Measurements from ENCODE around the gene CLSTN1. TPM values are rescaled to one million over a fixed set of nuclear protein-coding genes. Genes with fewer than 3 reads are reported as not detected.

Gene CLSTN1
- total and polyA plus RNA-seq, 10 of the 15 experiments (the other 5 are each of a cell fraction or from before 2014, with no cell fraction given), result 2.7 to 64.4 (median 23.2) TPM

DNA sequence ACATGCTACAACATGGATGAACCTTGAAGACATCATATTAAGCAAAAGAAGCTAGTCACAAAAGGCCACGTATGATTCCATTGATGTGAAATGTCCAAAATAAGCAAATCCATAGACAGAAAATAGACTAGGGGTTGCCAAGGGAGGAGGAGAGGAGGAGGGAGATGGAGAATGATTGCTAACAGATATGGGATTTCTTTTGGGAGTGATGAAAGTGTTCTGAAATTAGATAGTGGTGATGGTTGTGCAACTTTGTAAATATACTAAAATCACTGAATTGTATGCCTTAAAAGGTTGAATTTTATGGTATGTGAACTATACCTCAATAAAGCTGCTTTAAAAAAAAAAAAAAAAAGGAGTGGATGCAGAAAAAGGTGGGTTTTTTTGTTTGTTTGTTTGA is 7.6 kb downstream of the CLSTN1 start (continued):
- TF ChIP-seq SIX5 (IDR thresholded peaks at IDR 0.05; ENCODE audit: low read depth, low read length, severe bottlenecking) (no peak), NFYB (IDR thresholded peaks at IDR 0.05; ENCODE audit: insufficient read depth, low read depth, low read length) (no peak)

DNA sequence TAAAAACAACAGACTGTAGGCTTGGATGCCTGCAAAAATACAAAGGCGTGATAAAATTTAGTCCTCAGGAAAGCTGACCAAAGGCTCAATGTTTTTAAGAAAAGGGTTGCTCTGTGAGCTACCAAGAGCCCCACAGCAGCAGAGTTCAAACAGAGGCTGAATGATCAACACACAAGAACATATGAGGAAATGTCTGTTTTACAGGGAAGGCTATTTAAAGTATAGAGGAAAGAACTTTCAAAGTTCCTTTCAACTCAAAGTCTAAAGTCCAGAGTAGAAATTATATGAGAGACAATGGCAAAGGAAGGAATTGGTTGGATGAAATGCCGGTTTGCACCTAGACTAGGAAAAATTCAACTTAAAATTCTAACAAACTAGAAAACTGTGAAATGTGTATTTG is 8.6 kb downstream of the CLSTN1 start:
- peaks cover 5% of the 10 kb centered on the region for H3K4me1 ChIP-seq (ENCODE audit: control insufficient read depth, insufficient read depth, low read length)
- ChIA-PET SMC1A (ENCODE audit: uncharacterized antibody, unreplicated experiment) (interaction anchor here (1.1 to 1.5 kb wide), 2 partner anchors 9 to 12 kb away, joined by 3 read pairs; no protein-coding TSS in a partner anchor), RAD21 (ENCODE audit: unreplicated experiment) (no interaction called here), POLR2A (interaction anchor here (1.4 kb wide), 1 partner anchor 10 kb away, joined by 3 read pairs; no protein-coding TSS in a partner anchor), CTCF (interaction anchor here (1.4 kb wide), 1 partner anchor 31 kb away, joined by 4 read pairs; no protein-coding TSS in a partner anchor)
- peaks cover 61% of the 10 kb centered on the region for H3K79me2 ChIP-seq (ENCODE audit: control insufficient read depth, insufficient read depth, low read length)
- H2AFZ ChIP-seq (ENCODE audit: control insufficient read depth, low read depth, low read length), result no peak overlapping the region
- H3K4me3 ChIP-seq, result no peak overlapping the region
- TF ChIP-seq BMI1 (IDR thresholded peaks at IDR 0.05; ENCODE audit: borderline replicate concordance), result no peak
- TF ChIP-seq YBX1 (IDR thresholded peaks at IDR 0.05), result no peak
- TF ChIP-seq ZNF217 (IDR thresholded peaks at IDR 0.05), result no peak
- no peak for TF ChIP-seq BRCA1 (IDR thresholded peaks at IDR 0.05; ENCODE audit: low read depth, low read length)
- TF ChIP-seq, protein P1, sequence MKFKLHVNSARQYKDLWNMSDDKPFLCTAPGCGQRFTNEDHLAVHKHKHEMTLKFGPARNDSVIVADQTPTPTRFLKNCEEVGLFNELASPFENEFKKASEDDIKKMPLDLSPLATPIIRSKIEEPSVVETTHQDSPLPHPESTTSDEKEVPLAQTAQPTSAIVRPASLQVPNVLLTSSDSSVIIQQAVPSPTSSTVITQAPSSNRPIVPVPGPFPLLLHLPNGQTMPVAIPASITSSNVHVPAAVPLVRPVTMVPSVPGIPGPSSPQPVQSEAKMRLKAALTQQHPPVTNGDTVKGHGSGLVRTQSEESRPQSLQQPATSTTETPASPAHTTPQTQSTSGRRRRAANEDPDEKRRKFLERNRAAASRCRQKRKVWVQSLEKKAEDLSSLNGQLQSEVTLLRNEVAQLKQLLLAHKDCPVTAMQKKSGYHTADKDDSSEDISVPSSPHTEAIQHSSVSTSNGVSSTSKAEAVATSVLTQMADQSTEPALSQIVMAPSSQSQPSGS (IDR thresholded peaks at IDR 0.05; ENCODE audit: low read length), result no peak
- TF ChIP-seq GATAD2B (conservative IDR thresholded peaks at IDR 0.05; ENCODE audit: low read depth), result no peak
- TF ChIP-seq TAF1 (IDR thresholded peaks at IDR 0.05; ENCODE audit: borderline replicate concordance, low read depth, low read length), result no peak
- ATAC-seq, result no peak
- WGBS (ENCODE audit: insufficient coverage, insufficient replicate concordance, low lambda C conversion rate, missing lambda C conversion rate), result 98% methylated on average over 2 of the region's 2 CpGs
- no peak overlapping the region for H3K27ac ChIP-seq (ENCODE audit: control insufficient read depth, insufficient read depth)
- H3K9ac ChIP-seq (ENCODE audit: control insufficient read depth, insufficient read depth, low read length), result no peak overlapping the region
- no peaks in the 10 kb centered on the region for H3K27me3 ChIP-seq (replicated peaks in 1 of 2; ENCODE audit: control insufficient read depth in 2 of 2, insufficient read depth in 2 of 2, low read length in 1 of 2)
- no TSS peak for BruUV-seq (replicated peaks)
- in situ Hi-C loops (cut with MboI), result no loop called here
- DNase-seq (ENCODE audit: low read depth, low spot score), result no peak
- H3K9me3 ChIP-seq (replicated peaks; ENCODE audit: control insufficient read depth, insufficient read depth, low read length), result no peaks in the 10 kb centered on the region; the same call in 2 of the 3 replicates
- intact Hi-C loops (cut with micrococcal nuclease; ENCODE audit: unreplicated experiment), result no loop called here
- no peak for FAIRE-seq
- H3K36me3 ChIP-seq (ENCODE audit: control insufficient read depth in 2 of 2, insufficient read depth in 2 of 2, low read length in 1 of 2), result no peaks in the 10 kb centered on the region
- H4K20me1 ChIP-seq (ENCODE audit: control insufficient read depth, insufficient read depth), result no peaks in the 10 kb centered on the region
- H3K4me2 ChIP-seq (ENCODE audit: control insufficient read depth, insufficient read depth), result no peak overlapping the region
